GM12878 (cell line): ENCODE data around the gene MR1. TPM values are rescaled to one million over a fixed set of nuclear protein-coding genes. Genes with fewer than 3 reads are reported as not detected.

ENCODE experiments used
- BACH1 ChIP-seq: fragments of 450-650 bp; IDR thresholded peaks from 2 replicates; pipeline ENCODE4 v1.6.1; 2017; ENCODE audit warnings: mild to moderate bottlenecking, borderline replicate concordance
- BHLHE40 ChIP-seq, 2 experiments: fragments of 450-650 bp in 1 of 2; IDR thresholded peaks; 2 replicates each; pipeline ENCODE4 v1.6.1; 2011 to 2017; ENCODE audit warnings: low read depth in 2 of 2, borderline replicate concordance in 1 of 2, improper control_type of control experiment in 1 of 2, low read length in 1 of 2, mild to moderate bottlenecking in 1 of 2
- CHD1 ChIP-seq: IDR thresholded peaks from 2 replicates; pipeline ENCODE4 v1.6.1; 2012; ENCODE audit warnings: low read depth, low read length, improper control_type of control experiment
- CREM ChIP-seq: IDR thresholded peaks from 2 replicates; pipeline ENCODE4 v1.6.1; 2014; ENCODE audit warnings: antibody characterized with exemption, low read depth
- EED ChIP-seq: sonication (generic); IDR thresholded peaks from 2 replicates; pipeline ENCODE4 v1.6.1; 2016; ENCODE audit warnings: antibody characterized with exemption, low read depth
- IKZF1 ChIP-seq: fragments of 450-650 bp; conservative IDR thresholded peaks from 2 replicates; pipeline ENCODE4 v1.6.1; 2017; ENCODE audit warnings: antibody characterized with exemption, mild to moderate bottlenecking
- MEF2A ChIP-seq: IDR thresholded peaks from 2 replicates; pipeline ENCODE4 v1.6.1; 2011; ENCODE audit warnings: low read depth, mild to moderate bottlenecking, low read length, moderate library complexity; ENCODE audit not compliant: insufficient read depth
- NBN ChIP-seq: fragments of 450-650 bp; IDR thresholded peaks from 2 replicates; pipeline ENCODE4 v1.6.1; 2016
- NR2C2 ChIP-seq: IDR thresholded peaks from 2 replicates; pipeline ENCODE4 v1.6.1; 2011; ENCODE audit warnings: borderline replicate concordance, low read depth; ENCODE audit not compliant: control insufficient read depth, insufficient read length
- POLR2A ChIP-seq: IDR thresholded peaks from 2 replicates; pipeline ENCODE4 v1.6.1; 2011; ENCODE audit warnings: low read depth, mild to moderate bottlenecking, low read length
- RB1 ChIP-seq: fragments of 450-650 bp; formaldehyde crosslinking; IDR thresholded peaks from 2 replicates; pipeline ENCODE4 v1.6.1; 2017; ENCODE audit warnings: mild to moderate bottlenecking, borderline replicate concordance
- RUNX3 ChIP-seq: IDR thresholded peaks from 2 replicates; pipeline ENCODE4 v1.6.1; 2012; ENCODE audit warnings: low read length, inconsistent platforms
- TBL1XR1 ChIP-seq: IDR thresholded peaks from 2 replicates; pipeline ENCODE4 v1.6.1; 2012; ENCODE audit warnings: low read depth, low read length, improper control_type of control experiment
- YY1 ChIP-seq: IDR thresholded peaks from 2 replicates; pipeline ENCODE4 v1.6.1; 2011; ENCODE audit warnings: low read depth, mild to moderate bottlenecking, low read length
- ZSCAN29 ChIP-seq: fragments of 450-650 bp; IDR thresholded peaks from 2 replicates; pipeline ENCODE4 v1.6.1; 2017; ENCODE audit warnings: mild to moderate bottlenecking, moderate library complexity
- polyA plus RNA-seq, 11 experiments: library from polyadenylated mRNA; depleted of rRNA in 4 of 11; unstranded in 6 of 11; stranded (reverse) in 5 of 11; fragments of >200 nt; fragmentation: Nextera tagmentation in 4 of 11; fragmentation: Illumina TruSeq in 1 of 11; extraction: Ambion mirVana in 4 of 11; extraction: Trizol in 1 of 11; gene quantifications; 1 replicate in 1 of 11; 2 replicates in 10 of 11; pipeline versions ENCODE4 v1.2.1 to v1.2.3, GENCODE V29; 2011 to 2016; ENCODE audit warnings: inconsistent platforms in 2 of 11, missing spikeins in 2 of 11, low read depth in 1 of 11
- total RNA-seq, 4 experiments: library from RNA; depleted of rRNA in 3 of 4; stranded (reverse); fragments of >200 nt in 3 of 4; fragmentation: Illumina TruSeq in 1 of 4; extraction: Trizol in 1 of 4; gene quantifications; 2 replicates each; pipeline versions ENCODE4 v1.2.1 to v1.2.3, GENCODE V29; 2013 to 2021
- TF ChIP-seq, protein P1 (sequence below): fragments of 450-650 bp; IDR thresholded peaks from 2 replicates; pipeline ENCODE4 v1.6.1; 2018; ENCODE audit warnings: mild to moderate bottlenecking, low read depth, moderate library complexity; ENCODE audit not compliant: partially characterized antibody
- TF ChIP-seq, protein P2 (sequence below): IDR thresholded peaks from 2 replicates; pipeline ENCODE4 v1.6.1; 2012; ENCODE audit warnings: low read depth, low read length, improper control_type of control experiment
- TF ChIP-seq, protein P3 (sequence below): IDR thresholded peaks from 2 replicates; pipeline ENCODE4 v1.6.1; 2011; ENCODE audit warnings: low read depth, low read length, improper control_type of control experiment, borderline replicate concordance
- TF ChIP-seq, protein P4 (sequence below): IDR thresholded peaks from 2 replicates; pipeline ENCODE4 v1.6.1; 2011; ENCODE audit warnings: mild to moderate bottlenecking, low read depth, low read length, moderate library complexity; ENCODE audit not compliant: insufficient replicate concordance
- TF ChIP-seq, protein P5 (sequence below): IDR thresholded peaks from 2 replicates; pipeline ENCODE4 v1.6.1; 2012; ENCODE audit warnings: low read depth, low read length, improper control_type of control experiment

MR1 gene
- total and polyA plus RNA-seq, 10 of the 15 experiments (the other 5 are each of a cell fraction or from before 2014, with no cell fraction given), result 24.7 to 65.9 (median 30.9) TPM

DNA sequence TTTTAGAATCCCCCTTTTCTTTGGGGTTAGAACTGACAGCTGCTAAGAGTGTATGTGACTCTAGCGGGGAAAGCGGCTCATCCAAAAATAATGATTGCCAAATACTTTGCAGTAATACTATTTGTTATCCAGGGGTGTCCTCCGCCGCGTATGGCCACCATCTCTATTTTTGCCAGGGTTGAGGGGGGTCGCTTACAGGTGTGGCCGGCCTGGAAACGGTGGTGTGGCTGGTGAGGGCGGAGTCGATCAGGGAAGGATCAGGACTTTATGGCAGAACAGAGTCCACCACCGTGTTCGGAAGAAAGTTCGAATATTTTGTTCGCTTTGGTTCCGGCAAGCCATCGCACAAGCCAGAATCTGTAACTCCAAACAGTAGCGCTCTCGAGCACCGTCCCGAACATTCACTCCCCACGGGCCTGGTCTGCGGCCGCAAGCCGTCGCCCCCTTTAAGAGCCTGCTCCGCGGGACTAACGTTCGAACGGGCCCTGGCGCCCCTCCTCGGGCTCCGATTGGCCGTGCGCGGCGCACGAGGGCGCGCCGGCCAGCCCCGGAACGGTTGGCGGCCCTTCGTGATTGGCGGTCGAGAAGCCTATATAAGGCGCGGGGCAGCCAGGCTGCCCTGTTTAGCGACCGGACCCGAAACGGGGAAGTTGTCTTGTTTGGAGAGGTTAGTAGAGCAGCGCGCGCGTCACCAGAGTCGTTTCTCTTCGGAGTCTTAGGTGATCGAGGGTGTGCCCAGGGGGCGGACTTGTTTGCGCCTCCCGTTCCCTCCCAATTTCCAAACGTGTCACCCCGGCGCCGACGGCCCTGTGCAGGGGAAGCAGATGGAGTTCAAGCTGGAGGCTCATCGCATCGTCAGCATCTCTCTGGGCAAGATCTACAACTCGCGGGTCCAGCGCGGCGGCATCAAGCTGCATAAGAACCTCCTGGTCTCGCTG, 54.6 kb downstream of the MR1 start, which contains the start of gene IER5 (continued):
- TF ChIP-seq, protein P1, sequence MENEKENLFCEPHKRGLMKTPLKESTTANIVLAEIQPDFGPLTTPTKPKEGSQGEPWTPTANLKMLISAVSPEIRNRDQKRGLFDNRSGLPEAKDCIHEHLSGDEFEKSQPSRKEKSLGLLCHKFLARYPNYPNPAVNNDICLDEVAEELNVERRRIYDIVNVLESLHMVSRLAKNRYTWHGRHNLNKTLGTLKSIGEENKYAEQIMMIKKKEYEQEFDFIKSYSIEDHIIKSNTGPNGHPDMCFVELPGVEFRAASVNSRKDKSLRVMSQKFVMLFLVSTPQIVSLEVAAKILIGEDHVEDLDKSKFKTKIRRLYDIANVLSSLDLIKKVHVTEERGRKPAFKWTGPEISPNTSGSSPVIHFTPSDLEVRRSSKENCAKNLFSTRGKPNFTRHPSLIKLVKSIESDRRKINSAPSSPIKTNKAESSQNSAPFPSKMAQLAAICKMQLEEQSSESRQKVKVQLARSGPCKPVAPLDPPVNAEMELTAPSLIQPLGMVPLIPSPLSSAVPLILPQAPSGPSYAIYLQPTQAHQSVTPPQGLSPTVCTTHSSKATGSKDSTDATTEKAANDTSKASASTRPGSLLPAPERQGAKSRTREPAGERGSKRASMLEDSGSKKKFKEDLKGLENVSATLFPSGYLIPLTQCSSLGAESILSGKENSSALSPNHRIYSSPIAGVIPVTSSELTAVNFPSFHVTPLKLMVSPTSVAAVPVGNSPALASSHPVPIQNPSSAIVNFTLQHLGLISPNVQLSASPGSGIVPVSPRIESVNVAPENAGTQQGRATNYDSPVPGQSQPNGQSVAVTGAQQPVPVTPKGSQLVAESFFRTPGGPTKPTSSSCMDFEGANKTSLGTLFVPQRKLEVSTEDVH, result no peak
- TF ChIP-seq CHD1 (peak; percentile 25; the same call in 1 of the 2 replicates), YY1 (peak; percentile 78), RB1 (0 out of 2 replicates have a peak, but pooled peaks have one; percentile 17), NBN (peak; percentile 85), EED (peak; percentile 56; the same call in 1 of the 2 replicates), RUNX3 (peak; percentile 70), BACH1 (peak; percentile 92), TBL1XR1 (peak; percentile 73), POLR2A (peak; percentile 98), NR2C2 (no peak), IKZF1 (0 out of 2 replicates have a peak, but pooled peaks have one; percentile 50), ZSCAN29 (no peak; the same call in 1 of the 2 replicates), BHLHE40 (IDR thresholded peaks at IDR 0.05; ENCODE audit: borderline replicate concordance in 1 of 2, low read depth in 2 of 2, low read length in 1 of 2) (peak; percentile 58 to 83; a peak in 3 of 4 replicates), MEF2A (peak; percentile 28; the same call in 1 of the 2 replicates), CREM (peak; percentile 86)
- TF ChIP-seq, protein P2, sequence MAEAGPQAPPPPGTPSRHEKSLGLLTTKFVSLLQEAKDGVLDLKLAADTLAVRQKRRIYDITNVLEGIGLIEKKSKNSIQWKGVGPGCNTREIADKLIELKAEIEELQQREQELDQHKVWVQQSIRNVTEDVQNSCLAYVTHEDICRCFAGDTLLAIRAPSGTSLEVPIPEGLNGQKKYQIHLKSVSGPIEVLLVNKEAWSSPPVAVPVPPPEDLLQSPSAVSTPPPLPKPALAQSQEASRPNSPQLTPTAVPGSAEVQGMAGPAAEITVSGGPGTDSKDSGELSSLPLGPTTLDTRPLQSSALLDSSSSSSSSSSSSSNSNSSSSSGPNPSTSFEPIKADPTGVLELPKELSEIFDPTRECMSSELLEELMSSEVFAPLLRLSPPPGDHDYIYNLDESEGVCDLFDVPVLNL, result peak; percentile 94
- TF ChIP-seq, protein P3, sequence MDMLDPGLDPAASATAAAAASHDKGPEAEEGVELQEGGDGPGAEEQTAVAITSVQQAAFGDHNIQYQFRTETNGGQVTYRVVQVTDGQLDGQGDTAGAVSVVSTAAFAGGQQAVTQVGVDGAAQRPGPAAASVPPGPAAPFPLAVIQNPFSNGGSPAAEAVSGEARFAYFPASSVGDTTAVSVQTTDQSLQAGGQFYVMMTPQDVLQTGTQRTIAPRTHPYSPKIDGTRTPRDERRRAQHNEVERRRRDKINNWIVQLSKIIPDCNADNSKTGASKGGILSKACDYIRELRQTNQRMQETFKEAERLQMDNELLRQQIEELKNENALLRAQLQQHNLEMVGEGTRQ, result peak; percentile 76
- TF ChIP-seq, protein P4, sequence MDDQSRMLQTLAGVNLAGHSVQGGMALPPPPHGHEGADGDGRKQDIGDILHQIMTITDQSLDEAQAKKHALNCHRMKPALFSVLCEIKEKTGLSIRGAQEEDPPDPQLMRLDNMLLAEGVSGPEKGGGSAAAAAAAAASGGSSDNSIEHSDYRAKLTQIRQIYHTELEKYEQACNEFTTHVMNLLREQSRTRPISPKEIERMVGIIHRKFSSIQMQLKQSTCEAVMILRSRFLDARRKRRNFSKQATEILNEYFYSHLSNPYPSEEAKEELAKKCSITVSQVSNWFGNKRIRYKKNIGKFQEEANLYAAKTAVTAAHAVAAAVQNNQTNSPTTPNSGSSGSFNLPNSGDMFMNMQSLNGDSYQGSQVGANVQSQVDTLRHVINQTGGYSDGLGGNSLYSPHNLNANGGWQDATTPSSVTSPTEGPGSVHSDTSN, result peak; percentile 78
- TF ChIP-seq, protein P5, sequence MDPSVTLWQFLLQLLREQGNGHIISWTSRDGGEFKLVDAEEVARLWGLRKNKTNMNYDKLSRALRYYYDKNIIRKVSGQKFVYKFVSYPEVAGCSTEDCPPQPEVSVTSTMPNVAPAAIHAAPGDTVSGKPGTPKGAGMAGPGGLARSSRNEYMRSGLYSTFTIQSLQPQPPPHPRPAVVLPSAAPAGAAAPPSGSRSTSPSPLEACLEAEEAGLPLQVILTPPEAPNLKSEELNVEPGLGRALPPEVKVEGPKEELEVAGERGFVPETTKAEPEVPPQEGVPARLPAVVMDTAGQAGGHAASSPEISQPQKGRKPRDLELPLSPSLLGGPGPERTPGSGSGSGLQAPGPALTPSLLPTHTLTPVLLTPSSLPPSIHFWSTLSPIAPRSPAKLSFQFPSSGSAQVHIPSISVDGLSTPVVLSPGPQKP, result peak; percentile 50; the same call in 1 of the 2 replicates
